Measurements from ENCODE around the gene SMARCAL1. TPM values are rescaled to one million over a fixed set of nuclear protein-coding genes. Genes with fewer than 3 reads are reported as not detected.
"Not testable (repeated sequence)": the region's sequence is repeated elsewhere in the genome, so short reads cannot be mapped to it uniquely, and the experiment has no call there.

The SMARCAL1 gene
- total RNA-seq, 1 experiment from 2014 or later: 40.5 TPM

- POLR2A ChIA-PET (ENCODE audit: unreplicated experiment): no interaction called here
- Histone ChIP-seq H3K9me3 (ENCODE audit: insufficient read depth, low read depth) (no peaks in the 10 kb centered on the region), H3F3A (ENCODE audit: insufficient read depth, low read depth) (peaks cover 11% of the 10 kb centered on the region; the same call in 1 of the 2 replicates), H3K4me2 (no peak overlapping the region), H3K27ac (no peak overlapping the region), H3K36me3 (ENCODE audit: low read depth) (no peaks in the 10 kb centered on the region), H4K20me1 (ENCODE audit: insufficient read depth) (no peaks in the 10 kb centered on the region), H3K9me2 (ENCODE audit: insufficient read depth) (no peaks in the 10 kb centered on the region), H3K4me1 (replicated peaks; ENCODE audit: insufficient read depth) (0 out of 2 replicates have a peak, but pooled peaks cover 3% of the 10 kb centered on the region), H3K27me3 (ENCODE audit: insufficient read depth, low read depth) (no peaks in the 10 kb centered on the region), H2AFZ (no peak overlapping the region), H3K4me3 (no peak overlapping the region), H3K79me2 (ENCODE audit: low read depth) (no peaks in the 10 kb centered on the region)
- BruUV-seq (replicated peaks): no TSS peak
- CTCF ChIA-PET: interaction anchor here (0.6 to 1.2 kb wide), 3 partner anchors 144 to 165 kb away, joined by 3 read pairs; no protein-coding TSS in a partner anchor
- peak in 1 of 2 experiments; percentile 34 for DNase-seq
- peak; percentile 90 for TF ChIP-seq CTCF (conservative IDR thresholded peaks at IDR 0.05)
- no peak for TF ChIP-seq EZH2 (IDR thresholded peaks at IDR 0.05; ENCODE audit: low read depth)
- intact Hi-C loops (cut with micrococcal nuclease; ENCODE audit: unreplicated experiment): loop anchor here (2.0 to 5.0 kb wide), 2 partner anchors 994 to 1240 kb away; no protein-coding TSS in a partner anchor
Observed at GRCh38 chr2:216516730-216517350, 104.6 kb downstream of the SMARCAL1 start.

GRCh38 chr2:216517447-216518225 lies 105.4 kb downstream of the SMARCAL1 start:
- no peak for DNase-seq
- Histone ChIP-seq H3K4me1 (replicated peaks; ENCODE audit: insufficient read depth) (0 out of 2 replicates have a peak, but pooled peaks cover 3% of the 10 kb centered on the region), H3K4me2 (no peak overlapping the region), H3F3A (ENCODE audit: insufficient read depth, low read depth) (peaks cover 7% of the 10 kb centered on the region; the same call in 1 of the 2 replicates), H3K36me3 (ENCODE audit: low read depth) (no peaks in the 10 kb centered on the region), H3K27me3 (ENCODE audit: insufficient read depth, low read depth) (no peaks in the 10 kb centered on the region), H3K27ac (no peak overlapping the region), H2AFZ (no peak overlapping the region), H3K9me2 (ENCODE audit: insufficient read depth) (no peaks in the 10 kb centered on the region), H3K79me2 (ENCODE audit: low read depth) (no peaks in the 10 kb centered on the region), H3K9me3 (ENCODE audit: insufficient read depth, low read depth) (no peaks in the 10 kb centered on the region), H4K20me1 (ENCODE audit: insufficient read depth) (no peaks in the 10 kb centered on the region), H3K4me3 (no peak overlapping the region)
- TF ChIP-seq EZH2 (IDR thresholded peaks at IDR 0.05; ENCODE audit: low read depth): no peak
- TF ChIP-seq CTCF (conservative IDR thresholded peaks at IDR 0.05): no peak
- ChIA-PET POLR2A (ENCODE audit: unreplicated experiment) (no interaction called here), CTCF (interaction anchor here (0.5 to 2.6 kb wide), 6 partner anchors 9 to 651 kb away, joined by 3 to 20 read pairs (median 6); no protein-coding TSS in a partner anchor)
- BruUV-seq (replicated peaks): no TSS peak
- intact Hi-C loops (cut with micrococcal nuclease; ENCODE audit: unreplicated experiment): loop anchor here (2.0 to 5.0 kb wide), 2 partner anchors 993 to 1240 kb away; no protein-coding TSS in a partner anchor

- not testable (repeated sequence) for H3K36me3 ChIP-seq (ENCODE audit: low read depth); DNase-seq; H2AFZ ChIP-seq; H3F3A ChIP-seq (ENCODE audit: insufficient read depth, low read depth); H4K20me1 ChIP-seq (ENCODE audit: insufficient read depth); H3K79me2 ChIP-seq (ENCODE audit: low read depth); H3K9me2 ChIP-seq (ENCODE audit: insufficient read depth); H3K4me2 ChIP-seq; BruUV-seq (replicated peaks); H3K4me3 ChIP-seq; H3K4me1 ChIP-seq (replicated peaks; ENCODE audit: insufficient read depth); H3K9me3 ChIP-seq (ENCODE audit: insufficient read depth, low read depth); H3K27me3 ChIP-seq (ENCODE audit: insufficient read depth, low read depth); H3K27ac ChIP-seq
- intact Hi-C loops (cut with micrococcal nuclease; ENCODE audit: unreplicated experiment): loop anchor here (1.0 to 5.0 kb wide), 3 partner anchors 148 to 1239 kb away; no protein-coding TSS in a partner anchor
- POLR2A ChIA-PET (ENCODE audit: unreplicated experiment): interaction anchor here (0.6 kb wide), 3 partner anchors 41 to 1261 kb away, joined by 3 to 4 read pairs (median 4); no protein-coding TSS in a partner anchor
- CTCF ChIA-PET: interaction anchor here (1.2 to 2.6 kb wide), 4 partner anchors 109 to 164 kb away, joined by 3 to 20 read pairs (median 10); no protein-coding TSS in a partner anchor
Observed at GRCh38 chr2:216518566-216519119, 106.4 kb downstream of the SMARCAL1 start.

Data from PC-9 (cell line).